H1 (cell line): ENCODE measurements around the gene TPRA1. TPM values are rescaled to one million over a fixed set of nuclear protein-coding genes. Genes with fewer than 3 reads are reported as not detected.

ENCODE experiments used
- CTCF ChIA-PET: fragments of 300-600 bp; sonication (Branson Sonifier 250); formaldehyde crosslinking; loops from one replicate; lab custom pipeline; 2021; ENCODE audit not compliant: partially characterized antibody; lab: Charles Lee
- POLR2A ChIA-PET: fragments of 300-600 bp; sonication (Branson Sonifier 250); formaldehyde crosslinking; loops from one replicate; lab custom pipeline; 2021; ENCODE audit warnings: inconsistent platforms; ENCODE audit not compliant: partially characterized antibody; lab: Charles Lee
- DNase-seq, 2 experiments: peaks; one replicate each; pipeline versions ENCODE4 v3.0.0 to v3.0.0-alpha.2; 2010 to 2022; ENCODE audit warnings: low spot score in 2 of 2, low read depth in 1 of 2, mixed read lengths in 1 of 2
- FAIRE-seq: peaks from 2 replicates; lab custom pipeline; 2011; peaks lifted over from hg19 to GRCh38; lab: Jason Lieb, UNC
- H2AFZ ChIP-seq: 2 replicates; pipeline ENCODE4 v1.8.1; 2012; ENCODE audit warnings: low read length, inconsistent platforms
- H2AK5ac ChIP-seq: 2 replicates; pipeline ENCODE4 v1.6.1; 2013; ENCODE audit warnings: low read depth, low read length
- H2BK120ac ChIP-seq: replicated peaks from 2 replicates; pipeline ENCODE3; 2013; ENCODE audit warnings: low read depth, low read length, inconsistent platforms
- H2BK12ac ChIP-seq: 2 replicates; pipeline ENCODE4 v1.6.1; 2013; ENCODE audit warnings: low read depth, low read length
- H2BK15ac ChIP-seq: 2 replicates; pipeline ENCODE4 v1.6.1; 2013; ENCODE audit warnings: low read length
- H2BK20ac ChIP-seq: 2 replicates; pipeline ENCODE4 v1.6.1; 2013; ENCODE audit warnings: low read length
- H2BK5ac ChIP-seq: 2 replicates; pipeline ENCODE4 v1.6.1; 2013; ENCODE audit warnings: low read depth, low read length
- H3K14ac ChIP-seq: 2 replicates; pipeline ENCODE4 v1.6.1; 2013; ENCODE audit warnings: inconsistent platforms; ENCODE audit not compliant: insufficient read length
- H3K18ac ChIP-seq: 2 replicates; pipeline ENCODE4 v1.6.1; 2013; ENCODE audit warnings: low read length; ENCODE audit errors: extremely low read depth
- H3K23ac ChIP-seq: 2 replicates; pipeline ENCODE4 v1.6.1; 2013; ENCODE audit warnings: inconsistent platforms; ENCODE audit not compliant: insufficient read length
- H3K23me2 ChIP-seq: 2 replicates; pipeline ENCODE4 v1.6.1; 2013; ENCODE audit warnings: low read depth, low read length
- H3K27ac ChIP-seq: 2 replicates; pipeline ENCODE4 v1.6.1; 2011; ENCODE audit warnings: low read depth, low read length, inconsistent platforms
- H3K27me3 ChIP-seq, 4 experiments: replicated peaks in 1 of 4; 1 replicate in 1 of 4; 2 replicates in 3 of 4; pipeline versions ENCODE4 v1.6.1 to v1.8.1; 2011 to 2013; ENCODE audit warnings: low read length in 3 of 4, mild to moderate bottlenecking in 3 of 4, inconsistent platforms in 2 of 4, mixed read lengths in 2 of 4, moderate library complexity in 1 of 4; ENCODE audit not compliant: control insufficient read depth in 3 of 4, insufficient read depth in 3 of 4; ENCODE audit errors: extremely low read depth in 1 of 4
- H3K36me3 ChIP-seq, 4 experiments: 2 replicates each; pipeline versions ENCODE4 v1.6.1 to v1.8.1; 2011 to 2013; ENCODE audit warnings: mild to moderate bottlenecking in 4 of 4, low read length in 3 of 4, moderate library complexity in 2 of 4, control low read depth in 1 of 4, inconsistent platforms in 1 of 4; ENCODE audit not compliant: insufficient read depth in 4 of 4, control insufficient read depth in 2 of 4
- H3K4ac ChIP-seq: replicated peaks from 2 replicates; pipeline ENCODE3; 2013; ENCODE audit warnings: low read length, low read depth, mixed read lengths, inconsistent platforms; ENCODE audit not compliant: insufficient read length
- H3K4me1 ChIP-seq, 4 experiments: replicated peaks in 1 of 4; 1 replicate in 1 of 4; 2 replicates in 3 of 4; pipeline versions ENCODE4 v1.6.1 to v1.8.1; 2011 to 2013; ENCODE audit warnings: low read length in 3 of 4, inconsistent platforms in 2 of 4, mixed read lengths in 1 of 4; ENCODE audit not compliant: insufficient read depth in 4 of 4, control insufficient read depth in 3 of 4
- H3K4me2 ChIP-seq, 2 experiments: 2 replicates each; pipeline versions ENCODE4 v1.6.1 to v1.8.1; 2011 to 2013; ENCODE audit warnings: low read depth in 2 of 2, low read length in 2 of 2, control low read depth in 1 of 2, inconsistent platforms in 1 of 2, mild to moderate bottlenecking in 1 of 2; ENCODE audit not compliant: insufficient read depth in 1 of 2
- H3K4me3 ChIP-seq, 4 experiments: fragments of 200-600, 300-600 bp in 1 of 4; sonication (generic), shearing (Covaris generic), sonication (Bioruptor Twin) in 1 of 4; 2 replicates each; pipeline versions ENCODE4 v1.5.1 to v1.8.1; 2011 to 2016; ENCODE audit warnings: low read length in 4 of 4, low read depth in 3 of 4, control low read depth in 2 of 4, inconsistent platforms in 2 of 4, mild to moderate bottlenecking in 2 of 4, mixed read lengths in 1 of 4, moderate library complexity in 1 of 4; ENCODE audit not compliant: insufficient read depth in 2 of 4; ENCODE audit errors: extremely low read depth in 1 of 4
- H3K56ac ChIP-seq: replicated peaks from 2 replicates; pipeline ENCODE3; 2013; ENCODE audit warnings: low read depth, mild to moderate bottlenecking, mixed read lengths, low read length, inconsistent platforms; ENCODE audit not compliant: insufficient read length
- H3K79me1 ChIP-seq: 2 replicates; pipeline ENCODE4 v1.6.1; 2013; ENCODE audit warnings: low read depth, low read length, control low read depth
- H3K79me2 ChIP-seq, 2 experiments: 2 replicates each; pipeline versions ENCODE4 v1.6.1 to v1.8.1; 2012 to 2013; ENCODE audit warnings: low read length in 2 of 2, mild to moderate bottlenecking in 2 of 2, inconsistent platforms in 1 of 2; ENCODE audit not compliant: insufficient read depth in 2 of 2, control insufficient read depth in 1 of 2
- H3K9ac ChIP-seq, 4 experiments: replicated peaks in 1 of 4; 1 replicate in 1 of 4; 2 replicates in 3 of 4; pipeline versions ENCODE4 v1.6.1 to v1.8.1; 2011 to 2013; ENCODE audit warnings: low read depth in 3 of 4, low read length in 3 of 4, control low read depth in 2 of 4, mild to moderate bottlenecking in 2 of 4, moderate library complexity in 2 of 4, inconsistent platforms in 1 of 4; ENCODE audit errors: extremely low read depth in 1 of 4
- H3K9me3 ChIP-seq, 2 experiments: 2 replicates each; pipeline versions ENCODE4 v1.6.1 to v1.8.1; 2012 to 2013; ENCODE audit warnings: mild to moderate bottlenecking in 2 of 2, moderate library complexity in 2 of 2, control low read depth in 1 of 2, inconsistent platforms in 1 of 2, low read depth in 1 of 2, low read length in 1 of 2, mixed read lengths in 1 of 2; ENCODE audit not compliant: insufficient read depth in 2 of 2
- H4K20me1 ChIP-seq, 2 experiments: replicated peaks in 1 of 2; 2 replicates each; pipeline versions ENCODE3 to v1.8.1; 2011 to 2013; ENCODE audit warnings: inconsistent platforms in 2 of 2, low read length in 2 of 2, mild to moderate bottlenecking in 1 of 2; ENCODE audit not compliant: insufficient read depth in 2 of 2, control insufficient read depth in 1 of 2
- H4K5ac ChIP-seq: 2 replicates; pipeline ENCODE4 v1.6.1; 2013; ENCODE audit warnings: low read length, low read depth, mixed read lengths, inconsistent platforms; ENCODE audit not compliant: insufficient read length
- H4K8ac ChIP-seq: 2 replicates; pipeline ENCODE4 v1.8.0; 2013; ENCODE audit warnings: mild to moderate bottlenecking, moderate library complexity, low read length, inconsistent platforms; ENCODE audit not compliant: insufficient read depth; ENCODE audit errors: extremely low read depth
- H4K91ac ChIP-seq: replicated peaks from 2 replicates; pipeline ENCODE3; 2013; ENCODE audit warnings: low read length, mixed read lengths, inconsistent platforms; ENCODE audit not compliant: insufficient read length
- BACH1 ChIP-seq: IDR thresholded peaks from 2 replicates; pipeline ENCODE4 v1.6.1; 2012; ENCODE audit warnings: low read length, improper control_type of control experiment
- CREB1 ChIP-seq: IDR thresholded peaks from 2 replicates; pipeline ENCODE4 v1.6.1; 2012; ENCODE audit warnings: inconsistent platforms
- CTBP2 ChIP-seq: IDR thresholded peaks from 2 replicates; pipeline ENCODE4 v1.7.0; 2011; ENCODE audit warnings: borderline replicate concordance, mild to moderate bottlenecking, moderate library complexity, mixed read lengths, low read length; ENCODE audit not compliant: insufficient read depth, insufficient read length
- GABPA ChIP-seq: IDR thresholded peaks from 2 replicates; pipeline ENCODE4 v1.6.1; 2011; ENCODE audit warnings: mild to moderate bottlenecking, low read length, moderate library complexity, borderline replicate concordance; ENCODE audit not compliant: insufficient read depth
- HDAC6 ChIP-seq: IDR thresholded peaks from one replicate; pipeline ENCODE4 v1.7.1; 2012; ENCODE audit warnings: low read depth, mild to moderate bottlenecking, inconsistent platforms, low read length, moderate library complexity
- SAP30 ChIP-seq: fragments of 300-600 bp; sonication (generic); IDR thresholded peaks from 2 replicates; pipeline ENCODE4 v1.7.1; 2012; ENCODE audit warnings: low read length, moderate library complexity, mild to moderate bottlenecking, inconsistent platforms; ENCODE audit not compliant: insufficient read depth, insufficient replicate concordance
- SIN3A ChIP-seq, 2 experiments: IDR thresholded peaks in 1 of 2; conservative IDR thresholded peaks in 1 of 2; 2 replicates each; pipeline ENCODE4 v1.6.1; 2011 to 2012; ENCODE audit warnings: low read length in 2 of 2, improper control_type of control experiment in 1 of 2, low read depth in 1 of 2, mild to moderate bottlenecking in 1 of 2
- SP1 ChIP-seq: IDR thresholded peaks from 2 replicates; pipeline ENCODE4 v1.6.1; 2011; ENCODE audit warnings: low read depth, low read length
- TAF1 ChIP-seq: IDR thresholded peaks from 2 replicates; pipeline ENCODE4 v1.6.1; 2011; ENCODE audit warnings: mild to moderate bottlenecking, low read depth, low read length
- WGBS, 2 experiments: shearing (Covaris generic) in 1 of 2; methylation state at CpG; one replicate each; pipeline versions ENCODE4 v1.1.6 to v1.1.7; 2013 to 2015; ENCODE audit warnings: low lambda C conversion rate in 2 of 2, mixed read lengths in 2 of 2, inconsistent platforms in 1 of 2, low coverage in 1 of 2, missing lambda C conversion rate in 1 of 2; ENCODE audit not compliant: insufficient replicate concordance in 2 of 2, insufficient coverage in 1 of 2, insufficient read length in 1 of 2; ENCODE audit errors: extremely low coverage in 1 of 2, missing lambda C conversion rate in 1 of 2; 5-methylcytosine and 5-hydroxymethylcytosine counted together
- polyA plus RNA-seq, 7 experiments: library from polyadenylated mRNA; depleted of rRNA in 3 of 7; stranded (reverse) in 5 of 7; unstranded in 2 of 7; fragments of >200 nt in 5 of 7; fragments of 200-250 nt in 2 of 7; gene quantifications; 1 replicate in 5 of 7; 2 replicates in 1 of 7; 4 replicates in 1 of 7; pipeline versions ENCODE4 v1.2.1 to v1.2.3, GENCODE V29; 2011 to 2013; ENCODE audit warnings: missing spikeins in 2 of 7, mixed read lengths in 2 of 7
- total RNA-seq: library from RNA; stranded (reverse); fragmentation: NEBNext Ultra II Directional; extraction: Animal tissue kit (Norgen Biotek cat#: 25700); gene quantifications from 2 replicates; pipeline ENCODE4 v1.2.1, GENCODE V29; 2021
- TF ChIP-seq, protein P1 (sequence below): IDR thresholded peaks from 2 replicates; pipeline ENCODE4 v1.6.1; 2011; ENCODE audit warnings: low read depth, mild to moderate bottlenecking, low read length; ENCODE audit not compliant: insufficient read depth
- TF ChIP-seq, protein P2 (sequence below), 3 experiments: IDR thresholded peaks; 1 replicate in 2 of 3; 2 replicates in 1 of 3; pipeline versions ENCODE4 v1.5.1 to v1.6.1; 2011; ENCODE audit warnings: low read length in 3 of 3, mild to moderate bottlenecking in 3 of 3, inconsistent platforms in 2 of 3, low read depth in 1 of 3, moderate library complexity in 1 of 3; ENCODE audit not compliant: insufficient read depth in 1 of 3; ENCODE audit errors: control extremely low read depth in 1 of 3

The TPRA1 gene
- total and polyA plus RNA-seq, 2 of the 8 experiments (the other 6 are each of a cell fraction or from before 2014, with no cell fraction given), result 18.8 to 38.5 TPM

DNA sequence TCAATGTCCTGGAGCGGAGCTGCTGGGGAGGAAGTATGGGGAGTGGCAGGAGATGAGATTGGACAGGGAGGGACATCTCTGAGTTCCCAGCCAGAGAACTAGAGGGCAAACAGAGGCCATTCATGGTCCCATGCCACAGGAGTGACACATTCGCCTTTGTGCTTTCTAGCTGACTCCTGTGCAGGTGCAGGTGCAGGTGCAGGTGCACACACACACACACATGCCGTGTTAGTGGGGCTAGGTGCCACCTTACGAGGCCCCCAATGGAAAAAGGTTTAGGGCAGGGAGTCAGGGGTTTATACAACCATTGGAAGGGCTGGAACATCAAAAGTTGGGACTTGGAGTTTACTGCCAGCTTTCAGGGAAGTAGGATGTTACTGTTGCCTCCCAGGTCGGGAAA lies 52.0 kb downstream of the TPRA1 start:
- Histone ChIP-seq H3K9me3 (no peaks in the 10 kb centered on the region), H3K36me3 (no peaks in the 10 kb centered on the region), H3K18ac (no peak overlapping the region), H3K4me2 (no peak overlapping the region), H3K4me1 (peaks cover 0 to 18% (median 10%) of the 10 kb centered on the region in 4 experiments; a peak in 6 of 7 replicates), H4K91ac (no peak overlapping the region), H2BK120ac (no peak overlapping the region), H2BK12ac (no peak overlapping the region), H3K4ac (no peak overlapping the region), H4K8ac (no peak overlapping the region), H2BK15ac (no peak overlapping the region), H2AFZ (no peak overlapping the region), H3K9ac (no peak overlapping the region), H3K79me2 (no peaks in the 10 kb centered on the region), H3K4me3 (no peak overlapping the region), H3K14ac (no peak overlapping the region), H4K5ac (no peak overlapping the region), H2BK5ac (no peak overlapping the region), H3K23me2 (no peaks in the 10 kb centered on the region), H2BK20ac (no peak overlapping the region), H3K56ac (no peak overlapping the region), H3K23ac (no peak overlapping the region), H3K27ac (no peak overlapping the region), H2AK5ac (no peak overlapping the region), H3K27me3 (no peaks in the 10 kb centered on the region), H4K20me1 (no peaks in the 10 kb centered on the region), H3K79me1 (no peaks in the 10 kb centered on the region)
- ChIA-PET POLR2A (no interaction called here), CTCF (interaction anchor here (0.9 to 5.4 kb wide), 3 partner anchors 8 to 65 kb away, joined by 3 to 33 read pairs (median 10); no protein-coding TSS in a partner anchor)
- WGBS, 2 experiments, result 81% methylated on average over 5 of the region's 5 CpGs; no CpG with 5 or more reads in 1 of the 2 experiments
- DNase-seq (no peak), FAIRE-seq (no peak)
- TF ChIP-seq SAP30, result no peak
- TF ChIP-seq, protein P1, sequence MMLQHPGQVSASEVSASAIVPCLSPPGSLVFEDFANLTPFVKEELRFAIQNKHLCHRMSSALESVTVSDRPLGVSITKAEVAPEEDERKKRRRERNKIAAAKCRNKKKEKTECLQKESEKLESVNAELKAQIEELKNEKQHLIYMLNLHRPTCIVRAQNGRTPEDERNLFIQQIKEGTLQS, result no peak
- no peak for TF ChIP-seq CREB1
- TF ChIP-seq GABPA, result no peak
- TF ChIP-seq, protein P2, sequence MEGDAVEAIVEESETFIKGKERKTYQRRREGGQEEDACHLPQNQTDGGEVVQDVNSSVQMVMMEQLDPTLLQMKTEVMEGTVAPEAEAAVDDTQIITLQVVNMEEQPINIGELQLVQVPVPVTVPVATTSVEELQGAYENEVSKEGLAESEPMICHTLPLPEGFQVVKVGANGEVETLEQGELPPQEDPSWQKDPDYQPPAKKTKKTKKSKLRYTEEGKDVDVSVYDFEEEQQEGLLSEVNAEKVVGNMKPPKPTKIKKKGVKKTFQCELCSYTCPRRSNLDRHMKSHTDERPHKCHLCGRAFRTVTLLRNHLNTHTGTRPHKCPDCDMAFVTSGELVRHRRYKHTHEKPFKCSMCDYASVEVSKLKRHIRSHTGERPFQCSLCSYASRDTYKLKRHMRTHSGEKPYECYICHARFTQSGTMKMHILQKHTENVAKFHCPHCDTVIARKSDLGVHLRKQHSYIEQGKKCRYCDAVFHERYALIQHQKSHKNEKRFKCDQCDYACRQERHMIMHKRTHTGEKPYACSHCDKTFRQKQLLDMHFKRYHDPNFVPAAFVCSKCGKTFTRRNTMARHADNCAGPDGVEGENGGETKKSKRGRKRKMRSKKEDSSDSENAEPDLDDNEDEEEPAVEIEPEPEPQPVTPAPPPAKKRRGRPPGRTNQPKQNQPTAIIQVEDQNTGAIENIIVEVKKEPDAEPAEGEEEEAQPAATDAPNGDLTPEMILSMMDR (IDR thresholded peaks at IDR 0.05; ENCODE audit: control extremely low read depth in 1 of 3, insufficient read depth in 1 of 3, low read depth in 1 of 3, low read length in 3 of 3), result no peak
- TF ChIP-seq TAF1, result no peak
- no peak for TF ChIP-seq HDAC6
- no peak for TF ChIP-seq SIN3A (conservative IDR thresholded peaks at IDR 0.05 in 1 of 2, IDR thresholded peaks at IDR 0.05 in 1 of 2; ENCODE audit: low read depth in 1 of 2, low read length in 2 of 2)
- TF ChIP-seq SP1, result no peak
- TF ChIP-seq CTBP2, result no peak
- TF ChIP-seq BACH1, result no peak
